ENCODE data around the gene OXCT1. TPM values are rescaled to one million over a fixed set of nuclear protein-coding genes. Genes with fewer than 3 reads are reported as not detected.

OXCT1 gene
- total and polyA plus RNA-seq, 2 experiments from 2014 or later = 16.1 to 20.5 TPM

GRCh38 chr5:41892031-41892430 lies 21.8 kb upstream of the OXCT1 start:
- H2AFZ ChIP-seq = no peak overlapping the region
- H3K79me2 ChIP-seq (ENCODE audit: insufficient read depth) = no peaks in the 10 kb centered on the region
- H3K4me3 ChIP-seq = no peak overlapping the region
- no peaks in the 10 kb centered on the region for H4K20me1 ChIP-seq (ENCODE audit: insufficient read depth)
- H3K27ac ChIP-seq = no peak overlapping the region
- no peak for DNase-seq
- no peak overlapping the region for H3K9ac ChIP-seq
- H3K36me3 ChIP-seq (ENCODE audit: low read depth) = no peaks in the 10 kb centered on the region
- H3F3A ChIP-seq (ENCODE audit: insufficient read depth) = no peaks in the 10 kb centered on the region
- H3K27me3 ChIP-seq (replicated peaks; ENCODE audit: insufficient read depth) = peaks cover 6% of the 10 kb centered on the region
- no peaks in the 10 kb centered on the region for H3K9me2 ChIP-seq (ENCODE audit: insufficient read depth)
- in situ Hi-C loops (cut with MboI) = no loop called here
- TF ChIP-seq EZH2 (IDR thresholded peaks at IDR 0.05; ENCODE audit: insufficient read depth, poor library complexity, severe bottlenecking) (no peak), EZH2phosphoT487 (IDR thresholded peaks at IDR 0.05; ENCODE audit: insufficient read depth, low read depth) (no peak)
- H3K9me3 ChIP-seq (ENCODE audit: low read depth) = no peaks in the 10 kb centered on the region
- no peaks in the 10 kb centered on the region for H3K4me1 ChIP-seq (ENCODE audit: insufficient read depth)
- H3K4me2 ChIP-seq (ENCODE audit: unreplicated experiment) = no peak overlapping the region

GRCh38 chr5:41891066-41891707 lies 21.0 kb upstream of the OXCT1 start:
- no peak for DNase-seq
- Histone ChIP-seq H3K27me3 (replicated peaks; ENCODE audit: insufficient read depth) (peaks cover 6% of the 10 kb centered on the region; the same call in 1 of the 2 replicates), H3K4me2 (ENCODE audit: unreplicated experiment) (no peak overlapping the region), H3K9ac (no peak overlapping the region), H3K4me1 (ENCODE audit: insufficient read depth) (no peaks in the 10 kb centered on the region), H2AFZ (no peak overlapping the region), H3K9me3 (ENCODE audit: low read depth) (no peaks in the 10 kb centered on the region), H3K9me2 (ENCODE audit: insufficient read depth) (no peaks in the 10 kb centered on the region), H3K27ac (no peak overlapping the region), H3K4me3 (no peak overlapping the region), H3F3A (ENCODE audit: insufficient read depth) (no peaks in the 10 kb centered on the region), H3K79me2 (ENCODE audit: insufficient read depth) (no peaks in the 10 kb centered on the region), H4K20me1 (ENCODE audit: insufficient read depth) (no peaks in the 10 kb centered on the region), H3K36me3 (ENCODE audit: low read depth) (no peaks in the 10 kb centered on the region)
- TF ChIP-seq EZH2 (IDR thresholded peaks at IDR 0.05; ENCODE audit: insufficient read depth, poor library complexity, severe bottlenecking) (no peak), EZH2phosphoT487 (IDR thresholded peaks at IDR 0.05; ENCODE audit: insufficient read depth, low read depth) (no peak)
- 43 to 46% methylated on average over 2 of the region's 2 CpGs for WGBS, 2 experiments (ENCODE audit: low coverage in 1 of 2, low lambda C conversion rate in 2 of 2, missing lambda C conversion rate in 2 of 2)
- in situ Hi-C loops (cut with MboI) = no loop called here

GRCh38 chr5:41885286-41885685 lies 15.1 kb upstream of the OXCT1 start:
- Histone ChIP-seq H3K9me2 (ENCODE audit: insufficient read depth) (no peaks in the 10 kb centered on the region), H3K36me3 (ENCODE audit: low read depth) (no peaks in the 10 kb centered on the region), H3K27me3 (replicated peaks; ENCODE audit: insufficient read depth) (no peaks in the 10 kb centered on the region), H4K20me1 (ENCODE audit: insufficient read depth) (no peaks in the 10 kb centered on the region), H3K4me3 (no peak overlapping the region), H3K9ac (no peak overlapping the region), H2AFZ (no peak overlapping the region), H3K9me3 (ENCODE audit: low read depth) (no peaks in the 10 kb centered on the region), H3F3A (ENCODE audit: insufficient read depth) (no peaks in the 10 kb centered on the region), H3K27ac (no peak overlapping the region), H3K79me2 (ENCODE audit: insufficient read depth) (no peaks in the 10 kb centered on the region), H3K4me2 (ENCODE audit: unreplicated experiment) (no peak overlapping the region), H3K4me1 (ENCODE audit: insufficient read depth) (no peaks in the 10 kb centered on the region)
- TF ChIP-seq EZH2 (IDR thresholded peaks at IDR 0.05; ENCODE audit: insufficient read depth, poor library complexity, severe bottlenecking) (no peak), EZH2phosphoT487 (IDR thresholded peaks at IDR 0.05; ENCODE audit: insufficient read depth, low read depth) (no peak)
- in situ Hi-C loops (cut with MboI) = no loop called here
- no peak for DNase-seq

DNA sequence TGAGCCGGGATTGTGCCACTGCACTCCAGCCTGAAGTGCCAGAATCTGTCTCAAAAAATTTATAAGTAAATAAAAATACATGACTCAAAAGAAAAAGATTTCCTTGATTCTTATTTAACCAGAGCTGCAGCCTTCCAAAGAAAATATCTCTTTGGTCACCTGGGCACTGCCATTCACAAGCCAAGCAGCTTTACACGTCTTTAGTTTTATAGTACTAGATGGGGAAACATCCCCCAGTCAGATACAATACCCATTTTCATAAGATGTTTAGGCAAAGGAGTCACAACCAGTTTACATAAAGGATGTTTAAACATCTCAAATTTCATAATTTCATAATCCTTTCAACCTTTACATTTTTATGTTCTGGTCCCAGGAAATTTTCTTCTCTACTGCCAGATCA lies 13.7 kb upstream of the OXCT1 start:
- no peaks in the 10 kb centered on the region for H3K4me1 ChIP-seq (ENCODE audit: insufficient read depth)

GRCh38 chr5:41883243-41883642 lies 13.0 kb upstream of the OXCT1 start:
- no peak overlapping the region for H3K4me2 ChIP-seq (ENCODE audit: unreplicated experiment)
- no peak overlapping the region for H3K9ac ChIP-seq
- no peaks in the 10 kb centered on the region for H3K4me1 ChIP-seq (ENCODE audit: insufficient read depth)
- TF ChIP-seq EZH2phosphoT487 (IDR thresholded peaks at IDR 0.05; ENCODE audit: insufficient read depth, low read depth) = no peak
- no peak for TF ChIP-seq EZH2 (IDR thresholded peaks at IDR 0.05; ENCODE audit: insufficient read depth, poor library complexity, severe bottlenecking)
- no peaks in the 10 kb centered on the region for H3K79me2 ChIP-seq (ENCODE audit: insufficient read depth)
- no peaks in the 10 kb centered on the region for H3K36me3 ChIP-seq (ENCODE audit: low read depth)
- WGBS, 2 experiments (ENCODE audit: low coverage in 1 of 2, low lambda C conversion rate in 2 of 2, missing lambda C conversion rate in 2 of 2) = 62 to 66% methylated on average over 3 of the region's 3 CpGs
- no peaks in the 10 kb centered on the region for H3K27me3 ChIP-seq (replicated peaks; ENCODE audit: insufficient read depth)
- no peaks in the 10 kb centered on the region for H3K9me3 ChIP-seq (ENCODE audit: low read depth)
- H3F3A ChIP-seq (ENCODE audit: insufficient read depth) = no peaks in the 10 kb centered on the region
- no peaks in the 10 kb centered on the region for H4K20me1 ChIP-seq (ENCODE audit: insufficient read depth)
- H3K27ac ChIP-seq = no peak overlapping the region
- DNase-seq = no peak
- in situ Hi-C loops (cut with MboI) = no loop called here
- H3K9me2 ChIP-seq (ENCODE audit: insufficient read depth) = no peaks in the 10 kb centered on the region
- no peak overlapping the region for H2AFZ ChIP-seq
- H3K4me3 ChIP-seq = no peak overlapping the region

More for the DNA sequence above, 13.7 kb upstream of the OXCT1 start:
- DNase-seq = no peak
- Histone ChIP-seq H3K9ac (no peak overlapping the region), H4K20me1 (ENCODE audit: insufficient read depth) (no peaks in the 10 kb centered on the region), H3K27ac (no peak overlapping the region), H3K9me2 (ENCODE audit: insufficient read depth) (no peaks in the 10 kb centered on the region), H3K79me2 (ENCODE audit: insufficient read depth) (no peaks in the 10 kb centered on the region), H3K4me2 (ENCODE audit: unreplicated experiment) (no peak overlapping the region), H3K36me3 (ENCODE audit: low read depth) (no peaks in the 10 kb centered on the region), H3K9me3 (ENCODE audit: low read depth) (no peaks in the 10 kb centered on the region), H3K4me3 (no peak overlapping the region), H3F3A (ENCODE audit: insufficient read depth) (no peaks in the 10 kb centered on the region), H3K27me3 (replicated peaks; ENCODE audit: insufficient read depth) (no peaks in the 10 kb centered on the region), H2AFZ (no peak overlapping the region)
- TF ChIP-seq EZH2phosphoT487 (IDR thresholded peaks at IDR 0.05; ENCODE audit: insufficient read depth, low read depth) (no peak), EZH2 (IDR thresholded peaks at IDR 0.05; ENCODE audit: insufficient read depth, poor library complexity, severe bottlenecking) (no peak)
- in situ Hi-C loops (cut with MboI) = no loop called here
- 41 to 46% methylated on average over 2 of the region's 2 CpGs for WGBS, 2 experiments (ENCODE audit: low coverage in 1 of 2, low lambda C conversion rate in 2 of 2, missing lambda C conversion rate in 2 of 2)

All from GM23248 (cell line).